ENCODE measurements around the gene IL1R2.

IL1R2 gene

DNA sequence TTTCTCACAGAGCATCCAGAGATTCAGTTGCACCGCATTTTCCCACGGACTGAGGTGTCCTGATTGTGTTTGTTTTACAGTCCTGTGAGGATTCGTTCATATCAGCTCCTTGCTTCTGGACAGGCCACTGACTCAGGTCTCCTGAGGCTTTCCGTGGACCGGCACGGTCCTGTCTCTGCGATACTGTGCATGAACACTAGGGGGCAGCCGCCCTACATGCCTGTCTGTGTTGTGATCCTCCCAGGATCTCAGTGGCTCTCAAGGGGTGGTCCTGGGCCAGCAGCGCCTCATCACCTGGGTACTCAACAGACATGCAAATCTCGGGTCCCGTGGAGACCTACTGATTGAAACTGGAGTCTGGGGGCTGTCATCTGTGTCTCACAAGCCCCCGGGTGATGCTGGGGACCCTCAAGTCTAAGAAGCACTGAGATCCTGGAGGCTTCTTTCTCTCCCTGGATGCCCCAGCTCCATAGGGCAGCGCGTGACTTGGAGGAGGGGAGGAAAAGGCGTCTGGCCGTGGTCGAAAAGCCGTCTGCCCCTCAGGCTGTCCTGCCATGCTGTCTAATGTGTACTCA lies 28.9 kb downstream of the IL1R2 start:
- Histone ChIP-seq H3K27me3 (ENCODE audit: control insufficient read depth, low read length) (no peaks in the 10 kb centered on the region), H3K4me2 (ENCODE audit: low read length) (no peak overlapping the region), H4K20me1 (ENCODE audit: control insufficient read depth, insufficient read depth, low read depth, low read length) (no peaks in the 10 kb centered on the region), H3K4me1 (ENCODE audit: control insufficient read depth, low read length) (no peaks in the 10 kb centered on the region), H3K36me3 (ENCODE audit: control insufficient read depth, low read length) (no peaks in the 10 kb centered on the region), H3K79me2 (ENCODE audit: control insufficient read depth, low read length) (no peaks in the 10 kb centered on the region), H3K4me3 (ENCODE audit: low read length) (no peak overlapping the region), H3K9me3 (ENCODE audit: control insufficient read depth, insufficient read depth, low read length) (no peaks in the 10 kb centered on the region), H3K27ac (ENCODE audit: low read depth, low read length) (no peak overlapping the region), H3F3A (ENCODE audit: control insufficient read depth, insufficient read depth) (no peaks in the 10 kb centered on the region), H3K9me2 (replicated peaks; ENCODE audit: control insufficient read depth, low read length) (no peaks in the 10 kb centered on the region)
- TF ChIP-seq EZH2phosphoT487 (IDR thresholded peaks at IDR 0.05; ENCODE audit: borderline replicate concordance, low read length) = no peak
- TF ChIP-seq, protein P1, sequence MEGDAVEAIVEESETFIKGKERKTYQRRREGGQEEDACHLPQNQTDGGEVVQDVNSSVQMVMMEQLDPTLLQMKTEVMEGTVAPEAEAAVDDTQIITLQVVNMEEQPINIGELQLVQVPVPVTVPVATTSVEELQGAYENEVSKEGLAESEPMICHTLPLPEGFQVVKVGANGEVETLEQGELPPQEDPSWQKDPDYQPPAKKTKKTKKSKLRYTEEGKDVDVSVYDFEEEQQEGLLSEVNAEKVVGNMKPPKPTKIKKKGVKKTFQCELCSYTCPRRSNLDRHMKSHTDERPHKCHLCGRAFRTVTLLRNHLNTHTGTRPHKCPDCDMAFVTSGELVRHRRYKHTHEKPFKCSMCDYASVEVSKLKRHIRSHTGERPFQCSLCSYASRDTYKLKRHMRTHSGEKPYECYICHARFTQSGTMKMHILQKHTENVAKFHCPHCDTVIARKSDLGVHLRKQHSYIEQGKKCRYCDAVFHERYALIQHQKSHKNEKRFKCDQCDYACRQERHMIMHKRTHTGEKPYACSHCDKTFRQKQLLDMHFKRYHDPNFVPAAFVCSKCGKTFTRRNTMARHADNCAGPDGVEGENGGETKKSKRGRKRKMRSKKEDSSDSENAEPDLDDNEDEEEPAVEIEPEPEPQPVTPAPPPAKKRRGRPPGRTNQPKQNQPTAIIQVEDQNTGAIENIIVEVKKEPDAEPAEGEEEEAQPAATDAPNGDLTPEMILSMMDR (IDR thresholded peaks at IDR 0.05; ENCODE audit: low read depth, low read length, poor library complexity, severe bottlenecking) = peak; percentile 97

DNA sequence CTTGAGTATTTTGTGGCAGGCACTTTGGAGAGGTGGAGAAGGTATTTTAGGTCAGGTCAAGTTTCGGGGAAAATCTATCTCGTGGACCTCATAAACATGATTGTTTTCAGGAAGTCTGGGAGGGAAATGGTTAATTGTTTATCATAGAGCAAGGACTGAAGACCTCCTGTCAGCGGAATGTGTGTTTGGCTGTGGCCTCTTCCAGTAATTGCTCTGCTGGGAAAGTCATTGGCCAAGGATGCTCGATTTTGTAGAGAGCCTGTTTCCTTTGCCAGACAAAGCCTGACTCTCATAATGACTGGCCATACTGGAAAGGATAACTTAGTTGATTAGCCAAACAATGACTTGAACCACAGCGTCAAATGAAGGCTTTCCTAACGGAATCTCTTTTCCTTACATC lies 30.0 kb downstream of the IL1R2 start:
- no peaks in the 10 kb centered on the region for H3K36me3 ChIP-seq (ENCODE audit: control insufficient read depth, low read length)
- no peaks in the 10 kb centered on the region for H4K20me1 ChIP-seq (ENCODE audit: control insufficient read depth, insufficient read depth, low read depth, low read length)
- no peaks in the 10 kb centered on the region for H3K9me3 ChIP-seq (ENCODE audit: control insufficient read depth, insufficient read depth, low read length)
- H3K9me2 ChIP-seq (replicated peaks; ENCODE audit: control insufficient read depth, low read length) = no peaks in the 10 kb centered on the region
- H3K4me1 ChIP-seq (ENCODE audit: control insufficient read depth, low read length) = no peaks in the 10 kb centered on the region
- peaks cover 3% of the 10 kb centered on the region; the same call in 1 of the 2 replicates for H3K27me3 ChIP-seq (ENCODE audit: control insufficient read depth, low read length)
- no peak overlapping the region for H3K4me2 ChIP-seq (ENCODE audit: low read length)
- H3K27ac ChIP-seq (ENCODE audit: low read depth, low read length) = no peak overlapping the region
- TF ChIP-seq EZH2phosphoT487 (IDR thresholded peaks at IDR 0.05; ENCODE audit: borderline replicate concordance, low read length) = no peak
- TF ChIP-seq, protein P1 (IDR thresholded peaks at IDR 0.05; ENCODE audit: low read depth, low read length, poor library complexity, severe bottlenecking) = no peak
- no peak overlapping the region for H3K4me3 ChIP-seq (ENCODE audit: low read length)
- H3F3A ChIP-seq (ENCODE audit: control insufficient read depth, insufficient read depth) = no peaks in the 10 kb centered on the region
- H3K79me2 ChIP-seq (ENCODE audit: control insufficient read depth, low read length) = no peaks in the 10 kb centered on the region

DNA sequence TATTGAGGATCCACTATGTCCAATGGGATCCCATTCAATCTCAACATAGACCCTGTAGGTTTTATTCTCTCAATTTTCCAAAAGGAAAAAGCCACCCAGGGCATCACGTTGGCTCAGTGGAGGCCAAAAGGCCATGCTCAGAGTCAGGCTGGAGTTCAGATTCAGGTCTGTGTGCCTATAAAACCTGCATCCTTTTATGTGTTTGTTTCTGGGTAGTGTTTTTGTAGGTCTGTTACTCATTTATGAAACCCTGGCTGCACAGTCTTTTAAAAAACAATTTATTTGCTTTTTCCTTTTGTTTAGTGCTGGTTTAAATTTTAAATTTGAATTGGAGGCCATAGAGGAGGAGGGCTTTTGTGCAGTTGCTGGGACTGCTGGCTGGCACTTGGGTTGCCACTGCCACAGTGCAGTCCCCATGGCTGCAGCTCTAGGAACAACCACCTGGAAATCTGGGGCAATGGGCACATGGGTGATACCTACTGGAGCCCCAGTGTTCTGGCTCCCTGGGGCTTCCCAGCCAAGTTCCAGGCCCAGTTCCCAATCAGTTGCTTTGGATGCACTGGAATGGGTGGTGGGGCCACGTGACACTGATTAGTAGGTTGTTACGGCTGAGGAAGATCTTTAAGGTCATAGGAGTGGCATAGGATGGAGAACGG lies 31.3 kb downstream of the IL1R2 start:
- H3K4me1 ChIP-seq (ENCODE audit: control insufficient read depth, low read length) = no peaks in the 10 kb centered on the region
- no peak overlapping the region for H3K4me3 ChIP-seq (ENCODE audit: low read length)
- no peaks in the 10 kb centered on the region for H4K20me1 ChIP-seq (ENCODE audit: control insufficient read depth, insufficient read depth, low read depth, low read length)
- peaks cover 3% of the 10 kb centered on the region; the same call in 1 of the 2 replicates for H3K27me3 ChIP-seq (ENCODE audit: control insufficient read depth, low read length)
- H3K79me2 ChIP-seq (ENCODE audit: control insufficient read depth, low read length) = no peaks in the 10 kb centered on the region
- no peaks in the 10 kb centered on the region for H3K9me2 ChIP-seq (replicated peaks; ENCODE audit: control insufficient read depth, low read length)
- H3K36me3 ChIP-seq (ENCODE audit: control insufficient read depth, low read length) = no peaks in the 10 kb centered on the region
- no peak overlapping the region for H3K27ac ChIP-seq (ENCODE audit: low read depth, low read length)
- no peaks in the 10 kb centered on the region for H3F3A ChIP-seq (ENCODE audit: control insufficient read depth, insufficient read depth)
- no peak for TF ChIP-seq EZH2phosphoT487 (IDR thresholded peaks at IDR 0.05; ENCODE audit: borderline replicate concordance, low read length)
- TF ChIP-seq, protein P1 (IDR thresholded peaks at IDR 0.05; ENCODE audit: low read depth, low read length, poor library complexity, severe bottlenecking) = no peak
- no peaks in the 10 kb centered on the region for H3K9me3 ChIP-seq (ENCODE audit: control insufficient read depth, insufficient read depth, low read length)
- no peak overlapping the region for H3K4me2 ChIP-seq (ENCODE audit: low read length)
